ENCODE data around the gene ZNF575. TPM values are rescaled to one million over a fixed set of nuclear protein-coding genes. Genes with fewer than 3 reads are reported as not detected.
"Not testable (repeated sequence)": the region's sequence is repeated elsewhere in the genome, so short reads cannot be mapped to it uniquely, and the experiment has no call there.

ZNF575 gene
- polyA plus RNA-seq, 3 donors from 2014 or later = 1.1 to 3.5 (median 1.7) TPM

GRCh38 chr19:43522929-43523328 is 10.1 kb upstream of the ZNF575 start:
- Mint-ChIP-seq H3K4me3 (peak overlapping the region in 1 of 5 donors; percentile 29), H3K4me1 (peaks cover 32 to 49% of the 10 kb centered on the region in 2 donors), H3K36me3 (peaks cover 4 to 8% (median 7%) of the 10 kb centered on the region in 3 donors), H3K9me3 (no peaks in the 10 kb centered on the region), H3K27ac (peak overlapping the region in 3 of 6 donors; percentile 35 to 79 (median 54)), H3K27me3 (ENCODE audit: low read depth in 3 of 3) (peaks cover 0 to 2% (median 0%) of the 10 kb centered on the region in 3 donors)
- DNase-seq = no peak

- H3K27me3 Mint-ChIP-seq (ENCODE audit: low read depth in 3 of 3); H3K4me3 Mint-ChIP-seq; H3K27ac Mint-ChIP-seq; H3K36me3 Mint-ChIP-seq; H3K9me3 Mint-ChIP-seq; DNase-seq: not testable (repeated sequence)
- peaks cover 32 to 53% of the 10 kb centered on the region in 2 donors for H3K4me1 Mint-ChIP-seq
These were observed 9.3 kb upstream of the ZNF575 start for GRCh38 chr19:43523696-43524095.

GRCh38 chr19:43524922-43525835 is 7.8 kb upstream of the ZNF575 start:
- H3K27me3 Mint-ChIP-seq (ENCODE audit: low read depth in 3 of 3) = peaks cover 0 to 2% (median 0%) of the 10 kb centered on the region in 3 donors
- DNase-seq = peak in 2 of 3 donors; percentile 21 to 30
- peaks cover 0 to 4% (median 3%) of the 10 kb centered on the region in 3 donors for H3K36me3 Mint-ChIP-seq
- H3K4me3 Mint-ChIP-seq = peak overlapping the region; percentile 72 to 93 (median 80)
- peak overlapping the region; percentile 54 to 94 (median 88) for H3K27ac Mint-ChIP-seq
- no peaks in the 10 kb centered on the region for H3K9me3 Mint-ChIP-seq
- peaks cover 27 to 47% of the 10 kb centered on the region in 2 donors for H3K4me1 Mint-ChIP-seq

GRCh38 chr19:43525836-43526771 is 6.9 kb upstream of the ZNF575 start:
- peak overlapping the region; percentile 54 to 94 (median 88) for H3K27ac Mint-ChIP-seq
- peak in 1 of 3 donors; percentile 10 for DNase-seq
- H3K27me3 Mint-ChIP-seq (ENCODE audit: low read depth in 3 of 3) = peaks cover 0 to 2% (median 0%) of the 10 kb centered on the region in 3 donors
- H3K9me3 Mint-ChIP-seq = no peaks in the 10 kb centered on the region
- peaks cover 27 to 47% of the 10 kb centered on the region in 2 donors for H3K4me1 Mint-ChIP-seq
- H3K4me3 Mint-ChIP-seq = peak overlapping the region; percentile 72 to 93 (median 80)
- H3K36me3 Mint-ChIP-seq = peaks cover 0 to 4% (median 3%) of the 10 kb centered on the region in 3 donors

- peaks cover 0 to 2% (median 0%) of the 10 kb centered on the region in 3 donors for H3K27me3 Mint-ChIP-seq (ENCODE audit: low read depth in 3 of 3)
- H3K27ac Mint-ChIP-seq = peak within 1 kb of the TSS; percentile 54 to 94 (median 90)
- no peaks in the 10 kb centered on the region for H3K9me3 Mint-ChIP-seq
- H3K4me1 Mint-ChIP-seq = peaks cover 29 to 48% of the 10 kb centered on the region in 2 donors
- H3K4me3 Mint-ChIP-seq = peak within 1 kb of the TSS; percentile 72 to 93 (median 80)
- DNase-seq = peak; percentile 66 to 69 (median 68)
- H3K36me3 Mint-ChIP-seq = peaks cover 0 to 4% (median 3%) of the 10 kb centered on the region in 3 donors
These were observed 5.8 kb upstream of the ZNF575 start, which contains the start of gene ETHE1 for GRCh38 chr19:43526884-43527859. Gene ETHE1, minus strand, starts transcription at chr19:43527201. Its CDS starts 24 bp downstream, at chr19:43527177.

- no peaks in the 10 kb centered on the region for H3K9me3 Mint-ChIP-seq
- peaks cover 0 to under 1% (median 0%) of the 10 kb centered on the region in 3 donors for H3K36me3 Mint-ChIP-seq
- H3K4me1 Mint-ChIP-seq = peaks cover 36 to 52% of the 10 kb centered on the region in 2 donors
- peak overlapping the region in 1 of 6 donors; percentile 45 for H3K27ac Mint-ChIP-seq
- DNase-seq = no peak
- peak overlapping the region in 2 of 5 donors; percentile 33 to 48 for H3K4me3 Mint-ChIP-seq
- peaks cover 2 to 8% (median 7%) of the 10 kb centered on the region in 3 donors for H3K27me3 Mint-ChIP-seq (ENCODE audit: low read depth in 3 of 3)
These were observed 4.9 kb upstream of the ZNF575 start for GRCh38 chr19:43527860-43528622.

- Mint-ChIP-seq H3K9me3 (no peaks in the 10 kb centered on the region), H3K4me3 (peak overlapping the region; percentile 87 to 96 (median 94)), H3K36me3 (peaks cover 0 to 6% (median 0%) of the 10 kb centered on the region in 3 donors), H3K27ac (peak overlapping the region; percentile 81 to 90 (median 88)), H3K4me1 (peaks cover 31 to 44% of the 10 kb centered on the region in 2 donors), H3K27me3 (ENCODE audit: low read depth in 3 of 3) (peaks cover 0 to 16% (median 7%) of the 10 kb centered on the region in 3 donors)
- no peak for DNase-seq
These were observed 422 bp upstream of the ZNF575 start for GRCh38 chr19:43532571-43532961.

GRCh38 chr19:43533546-43534304 is 737 bp downstream of the ZNF575 start:
- peaks cover 31 to 36% of the 10 kb centered on the region in 2 donors for H3K4me1 Mint-ChIP-seq

GRCh38 chr19:43534305-43534815 is 1.4 kb downstream of the ZNF575 start:
- Mint-ChIP-seq H3K27me3 (ENCODE audit: low read depth in 3 of 3) (peaks cover 0 to 16% (median 7%) of the 10 kb centered on the region in 3 donors), H3K4me3 (peak overlapping the region; percentile 93 to 96 (median 95)), H3K9me3 (no peaks in the 10 kb centered on the region), H3K27ac (peak overlapping the region; percentile 81 to 99 (median 97)), H3K4me1 (peaks cover 31 to 36% of the 10 kb centered on the region in 2 donors), H3K36me3 (peaks cover 11 to 20% (median 11%) of the 10 kb centered on the region in 3 donors)
- no peak for DNase-seq

More at GRCh38 chr19:43533546-43534304, 737 bp downstream of the ZNF575 start:
- peak; percentile 92 to 96 (median 94) for DNase-seq
- Mint-ChIP-seq H3K4me3 (peak overlapping the region; percentile 93 to 96 (median 95)), H3K27ac (peak overlapping the region; percentile 81 to 99 (median 97)), H3K9me3 (no peaks in the 10 kb centered on the region), H3K36me3 (peaks cover 5 to 14% (median 5%) of the 10 kb centered on the region in 3 donors), H3K27me3 (ENCODE audit: low read depth in 3 of 3) (peaks cover 0 to 16% (median 7%) of the 10 kb centered on the region in 3 donors)

- Mint-ChIP-seq H3K4me3 (peak overlapping the region in 4 of 5 donors; percentile 25 to 50 (median 42)), H3K27ac (peak overlapping the region; percentile 53 to 99 (median 74)), H3K4me1 (peaks cover 31 to 36% of the 10 kb centered on the region in 2 donors), H3K27me3 (ENCODE audit: low read depth in 3 of 3) (peaks cover 0 to 16% (median 7%) of the 10 kb centered on the region in 3 donors), H3K9me3 (no peaks in the 10 kb centered on the region), H3K36me3 (peaks cover 12 to 24% (median 14%) of the 10 kb centered on the region in 3 donors)
- DNase-seq = peak in 1 of 3 donors; percentile 35
These were observed 2.1 kb downstream of the ZNF575 start for GRCh38 chr19:43534816-43535761.
